A673 (cell line): ENCODE data around the gene C1orf35.

Source experiments
- EZH2 ChIP-seq: fragments of 200-600 bp; sonication (generic); IDR thresholded peaks from 2 replicates; pipeline ENCODE4 v1.6.1; 2017; ENCODE audit warnings: borderline replicate concordance, low read depth, mild to moderate bottlenecking, mixed read lengths, antibody characterized with exemption, low read length; ENCODE audit not compliant: poor library complexity, severe bottlenecking
- TF ChIP-seq, protein P1 (sequence below): fragments of 300-800, 200-600 bp; sonication (generic); conservative IDR thresholded peaks from 2 replicates; pipeline ENCODE4 v1.5.1; 2017; ENCODE audit warnings: low read depth, mild to moderate bottlenecking, antibody characterized with exemption, low read length, moderate library complexity, mixed read lengths

DNA sequence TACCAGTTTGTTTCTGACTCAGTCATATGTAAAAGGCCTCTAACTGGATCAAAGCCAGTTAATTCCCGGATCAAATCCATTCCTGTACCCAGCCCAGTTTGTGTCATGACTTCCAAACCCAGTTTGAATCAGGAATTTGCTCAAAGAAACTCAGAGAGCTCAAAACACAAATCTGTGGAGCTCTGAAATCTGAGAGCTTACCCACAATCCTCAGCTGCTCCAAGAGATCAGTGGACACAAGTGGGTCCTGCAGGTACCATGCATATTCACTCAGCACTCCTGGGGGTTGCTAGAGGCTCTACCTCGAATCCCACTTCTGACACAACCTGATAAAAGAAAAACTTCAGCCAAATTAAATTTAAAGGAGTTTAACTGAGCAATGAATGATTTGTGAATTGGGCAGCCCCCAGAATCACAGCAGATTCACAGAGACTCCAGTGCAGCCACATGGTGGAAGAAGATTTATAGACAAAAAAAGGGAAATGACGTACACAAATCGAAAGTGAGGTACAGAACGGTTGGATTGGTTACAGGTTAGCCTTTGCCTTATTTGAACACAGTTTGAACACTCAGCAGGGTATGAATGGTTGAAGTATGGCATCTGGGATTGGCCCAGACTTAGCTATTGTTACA, 17.8 kb upstream of the C1orf35 start:
- no peak for TF ChIP-seq EZH2
- TF ChIP-seq, protein P1, sequence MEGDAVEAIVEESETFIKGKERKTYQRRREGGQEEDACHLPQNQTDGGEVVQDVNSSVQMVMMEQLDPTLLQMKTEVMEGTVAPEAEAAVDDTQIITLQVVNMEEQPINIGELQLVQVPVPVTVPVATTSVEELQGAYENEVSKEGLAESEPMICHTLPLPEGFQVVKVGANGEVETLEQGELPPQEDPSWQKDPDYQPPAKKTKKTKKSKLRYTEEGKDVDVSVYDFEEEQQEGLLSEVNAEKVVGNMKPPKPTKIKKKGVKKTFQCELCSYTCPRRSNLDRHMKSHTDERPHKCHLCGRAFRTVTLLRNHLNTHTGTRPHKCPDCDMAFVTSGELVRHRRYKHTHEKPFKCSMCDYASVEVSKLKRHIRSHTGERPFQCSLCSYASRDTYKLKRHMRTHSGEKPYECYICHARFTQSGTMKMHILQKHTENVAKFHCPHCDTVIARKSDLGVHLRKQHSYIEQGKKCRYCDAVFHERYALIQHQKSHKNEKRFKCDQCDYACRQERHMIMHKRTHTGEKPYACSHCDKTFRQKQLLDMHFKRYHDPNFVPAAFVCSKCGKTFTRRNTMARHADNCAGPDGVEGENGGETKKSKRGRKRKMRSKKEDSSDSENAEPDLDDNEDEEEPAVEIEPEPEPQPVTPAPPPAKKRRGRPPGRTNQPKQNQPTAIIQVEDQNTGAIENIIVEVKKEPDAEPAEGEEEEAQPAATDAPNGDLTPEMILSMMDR, result no peak
